HAP-1 (cell line): ENCODE measurements around the gene HSCB.
A peak's percentile ranks its signal among the peaks of the same experiment; 100 is the strongest.
"Not testable (repeated sequence)": the region's sequence is repeated elsewhere in the genome, so short reads cannot be mapped to it uniquely, and the experiment has no call there.

Experiments used
- DNase-seq, 2 experiments: peaks; one replicate each; pipeline ENCODE4 v3.0.0-alpha.2; 2016 to 2020; ENCODE audit warnings: low spot score in 2 of 2
- H3K27me3 ChIP-seq: fragments of 250-450 bp; sonication (Bioruptor Pico); 2 replicates; pipeline ENCODE4 v1.5.1; 2020; ENCODE audit warnings: low read depth, mild to moderate bottlenecking, moderate library complexity
- H3K36me3 ChIP-seq: fragments of 250-450 bp; sonication (Bioruptor Pico); replicated peaks from 2 replicates; pipeline ENCODE4 v1.5.1; 2020; ENCODE audit warnings: mild to moderate bottlenecking
- H3K4me1 ChIP-seq: fragments of 250-450 bp; sonication (Bioruptor Pico); 2 replicates; pipeline ENCODE4 v1.5.1; 2020; ENCODE audit warnings: mild to moderate bottlenecking
- H3K4me3 ChIP-seq: fragments of 250-450 bp; sonication (Bioruptor Pico); 2 replicates; pipeline ENCODE4 v1.5.1; 2020; ENCODE audit warnings: mild to moderate bottlenecking, moderate library complexity
- H3K9me3 ChIP-seq: fragments of 250-450 bp; sonication (Bioruptor Pico); 2 replicates; pipeline ENCODE4 v1.5.1; 2020; ENCODE audit warnings: mild to moderate bottlenecking, moderate library complexity
- in situ Hi-C: fragments of 300-500 bp; cut with MboI; formaldehyde crosslinking; loops from 3 replicates; pipeline ENCODE4 v1.14.3; 2020; ENCODE audit warnings: low sequenced_read_pairs, inconsistent platforms, mixed read lengths

The HSCB gene

GRCh38 chr22:28741785-28742561 is at the start of gene HSCB, which contains the start of gene CHEK2:
TSS of gene HSCB (plus strand) at chr22:28742039. CDS start at chr22:28742096, 57 bp downstream.
TSS of gene CHEK2 (minus strand) at chr22:28741820. CDS start at chr22:28734721, 7,099 bp downstream.
- Histone ChIP-seq H3K4me1 (peaks cover 9% of the 10 kb centered on the region), H3K9me3 (no peaks in the 10 kb centered on the region), H3K4me3 (peak within 1 kb of the TSS; percentile 76), H3K36me3 (peaks cover 14% of the 10 kb centered on the region), H3K27me3 (no peaks in the 10 kb centered on the region)
- peak; percentile 99 for DNase-seq
- in situ Hi-C loops = no loop called here

GRCh38 chr22:28693041-28693760 is 48.6 kb upstream of the HSCB start:
- H3K27me3 ChIP-seq, H3K9me3 ChIP-seq, DNase-seq, in situ Hi-C loops, H3K4me3 ChIP-seq, H3K36me3 ChIP-seq: not testable (repeated sequence)
- peaks cover 10% of the 10 kb centered on the region; the same call in 1 of the 2 replicates for H3K4me1 ChIP-seq

GRCh38 chr22:28702891-28703290 is 38.9 kb upstream of the HSCB start:
- H3K9me3 ChIP-seq = no peaks in the 10 kb centered on the region
- H3K36me3 ChIP-seq = peaks cover 6% of the 10 kb centered on the region
- no peak overlapping the region for H3K4me3 ChIP-seq
- no peaks in the 10 kb centered on the region for H3K4me1 ChIP-seq
- in situ Hi-C loops = no loop called here
- H3K27me3 ChIP-seq = no peaks in the 10 kb centered on the region
- no peak for DNase-seq

- peaks cover 6% of the 10 kb centered on the region for H3K36me3 ChIP-seq
- H3K4me3 ChIP-seq = no peak overlapping the region
- no peaks in the 10 kb centered on the region for H3K27me3 ChIP-seq
- H3K9me3 ChIP-seq = no peaks in the 10 kb centered on the region
- H3K4me1 ChIP-seq = no peaks in the 10 kb centered on the region
- DNase-seq = no peak
- in situ Hi-C loops = no loop called here
These were observed 38.4 kb upstream of the HSCB start for GRCh38 chr22:28703436-28703835.

GRCh38 chr22:28706845-28707244 is 35.0 kb upstream of the HSCB start:
- Histone ChIP-seq H3K27me3 (no peaks in the 10 kb centered on the region), H3K4me3 (no peak overlapping the region), H3K4me1 (no peaks in the 10 kb centered on the region), H3K36me3 (peaks cover 23% of the 10 kb centered on the region), H3K9me3 (no peaks in the 10 kb centered on the region)
- DNase-seq = no peak
- in situ Hi-C loops = no loop called here

- Histone ChIP-seq H3K4me1 (no peaks in the 10 kb centered on the region), H3K36me3 (peaks cover 24% of the 10 kb centered on the region), H3K27me3 (no peaks in the 10 kb centered on the region), H3K9me3 (no peaks in the 10 kb centered on the region), H3K4me3 (no peak overlapping the region)
- no peak for DNase-seq
- in situ Hi-C loops = no loop called here
These were observed 31.7 kb upstream of the HSCB start for GRCh38 chr22:28710107-28710506.

- in situ Hi-C loops = no loop called here
- no peaks in the 10 kb centered on the region for H3K27me3 ChIP-seq
- no peak for DNase-seq
- no peaks in the 10 kb centered on the region for H3K9me3 ChIP-seq
- no peak overlapping the region for H3K4me3 ChIP-seq
- no peaks in the 10 kb centered on the region for H3K4me1 ChIP-seq
- peaks cover 24% of the 10 kb centered on the region for H3K36me3 ChIP-seq
These were observed 31.2 kb upstream of the HSCB start for GRCh38 chr22:28710576-28711191.

- in situ Hi-C loops = no loop called here
- H3K36me3 ChIP-seq = peaks cover 24% of the 10 kb centered on the region
- H3K4me3 ChIP-seq = no peak overlapping the region
- DNase-seq = no peak
- no peaks in the 10 kb centered on the region for H3K9me3 ChIP-seq
- H3K4me1 ChIP-seq = no peaks in the 10 kb centered on the region
- H3K27me3 ChIP-seq = no peaks in the 10 kb centered on the region
These were observed 30.5 kb upstream of the HSCB start for GRCh38 chr22:28711341-28711740.

- H3K27me3 ChIP-seq = no peaks in the 10 kb centered on the region
- peaks cover 18% of the 10 kb centered on the region for H3K36me3 ChIP-seq
- H3K4me1 ChIP-seq = no peaks in the 10 kb centered on the region
- DNase-seq = no peak
- no peak overlapping the region for H3K4me3 ChIP-seq
- no peaks in the 10 kb centered on the region for H3K9me3 ChIP-seq
- in situ Hi-C loops = no loop called here
These were observed 29.7 kb upstream of the HSCB start for GRCh38 chr22:28711820-28712777.

GRCh38 chr22:28714043-28714628 is 27.7 kb upstream of the HSCB start:
- DNase-seq = no peak
- H3K36me3 ChIP-seq = peaks cover 24% of the 10 kb centered on the region
- in situ Hi-C loops = no loop called here
- H3K27me3 ChIP-seq = no peaks in the 10 kb centered on the region
- no peak overlapping the region for H3K4me3 ChIP-seq
- no peaks in the 10 kb centered on the region for H3K9me3 ChIP-seq
- H3K4me1 ChIP-seq = no peaks in the 10 kb centered on the region

- Histone ChIP-seq H3K4me1 (no peaks in the 10 kb centered on the region), H3K36me3 (peaks cover 24% of the 10 kb centered on the region), H3K4me3 (no peak overlapping the region), H3K27me3 (no peaks in the 10 kb centered on the region), H3K9me3 (no peaks in the 10 kb centered on the region)
- DNase-seq = no peak
- in situ Hi-C loops = no loop called here
These were observed 26.2 kb upstream of the HSCB start for GRCh38 chr22:28715611-28716010.

- Histone ChIP-seq H3K4me3 (no peak overlapping the region), H3K27me3 (no peaks in the 10 kb centered on the region), H3K36me3 (peaks cover 20% of the 10 kb centered on the region), H3K4me1 (no peaks in the 10 kb centered on the region), H3K9me3 (no peaks in the 10 kb centered on the region)
- DNase-seq = no peak
- in situ Hi-C loops = no loop called here
These were observed 25.2 kb upstream of the HSCB start for GRCh38 chr22:28716686-28717085.

GRCh38 chr22:28718044-28718443 is 23.8 kb upstream of the HSCB start:
- in situ Hi-C loops = no loop called here
- Histone ChIP-seq H3K4me1 (no peaks in the 10 kb centered on the region), H3K27me3 (no peaks in the 10 kb centered on the region), H3K9me3 (no peaks in the 10 kb centered on the region), H3K36me3 (peaks cover 21% of the 10 kb centered on the region), H3K4me3 (no peak overlapping the region)
- no peak for DNase-seq
